Activated CD4-positive, alpha-beta T cell treated with anti-CD3 and anti-CD28 coated beads, Interleukin-2, amount 50 U/mL, for 24 hours (primary cell): ENCODE data around the gene GRB10.
"Not testable (repeated sequence)": the region's sequence is repeated elsewhere in the genome, so short reads cannot be mapped to it uniquely, and the experiment has no call there.

ENCODE experiments used
- DNase-seq, 2 donors: peaks; one replicate each; pipeline ENCODE4 v3.0.0-alpha.2; 2020; ENCODE audit warnings: low read depth in 1 of 2, low spot score in 1 of 2

The GRB10 gene

GRCh38 chr7:50589364-50589763, 193.3 kb downstream of the GRB10 start:
- no peak for DNase-seq

- DNase-seq = no peak
Observed at GRCh38 chr7:50588937-50589336, 193.8 kb downstream of the GRB10 start.

GRCh38 chr7:50587737-50588136, 195.0 kb downstream of the GRB10 start:
- no peak for DNase-seq

- DNase-seq = no peak
Observed at GRCh38 chr7:50584793-50585408, 197.8 kb downstream of the GRB10 start.

- no peak for DNase-seq
Observed at GRCh38 chr7:50584386-50584785, 198.3 kb downstream of the GRB10 start.

GRCh38 chr7:50583295-50583694, 199.4 kb downstream of the GRB10 start:
- DNase-seq = not testable (repeated sequence)

GRCh38 chr7:50582271-50582670, 200.4 kb downstream of the GRB10 start:
- DNase-seq = not testable (repeated sequence)

- DNase-seq = not testable (repeated sequence)
Observed at GRCh38 chr7:50580666-50581065, 202.0 kb downstream of the GRB10 start.

- DNase-seq = no peak
Observed at GRCh38 chr7:50580057-50580456, 202.6 kb downstream of the GRB10 start.

- DNase-seq = not testable (repeated sequence)
Observed at GRCh38 chr7:50578105-50578504, 204.6 kb downstream of the GRB10 start.

- no peak for DNase-seq
Observed at GRCh38 chr7:50577569-50577968, 205.1 kb downstream of the GRB10 start.

GRCh38 chr7:50576388-50576787, 206.3 kb downstream of the GRB10 start:
- DNase-seq = not testable (repeated sequence)

GRCh38 chr7:50567715-50568261, 214.9 kb downstream of the GRB10 start:
- DNase-seq = no peak

- DNase-seq = no peak
Observed at GRCh38 chr7:50565977-50566376, 216.7 kb downstream of the GRB10 start.

GRCh38 chr7:50565559-50565916, 217.2 kb downstream of the GRB10 start:
- no peak for DNase-seq

GRCh38 chr7:50564640-50565558, 217.8 kb downstream of the GRB10 start, which contains the start of gene DDC:
TSS of gene DDC (minus strand) at chr7:50565405. CDS start at chr7:50544085, 21,320 bp downstream.
- DNase-seq = no peak

GRCh38 chr7:50564171-50564570, 218.5 kb downstream of the GRB10 start:
- DNase-seq = no peak

- DNase-seq = no peak
Observed at GRCh38 chr7:50562136-50562535, 220.6 kb downstream of the GRB10 start.

GRCh38 chr7:50560865-50561351, 221.8 kb downstream of the GRB10 start:
- no peak for DNase-seq

- DNase-seq = no peak
Observed at GRCh38 chr7:50559881-50560280, 222.8 kb downstream of the GRB10 start.

GRCh38 chr7:50558294-50559053, 224.2 kb downstream of the GRB10 start:
- no peak for DNase-seq
